Ecto neural progenitor cell (in vitro differentiated cells): ENCODE results near the gene GJD3.

ENCODE experiments used
- DNase-seq: peaks from one replicate; pipeline ENCODE4 v3.0.0-alpha.2; 2018; ENCODE audit warnings: low spot score

GJD3 gene

GRCh38 chr17:40340327-40340726, 24.2 kb downstream of the GJD3 start:
- DNase-seq, result no peak

- DNase-seq, result no peak
These were observed 25.4 kb downstream of the GJD3 start for GRCh38 chr17:40338941-40339649.

- no peak for DNase-seq
These were observed 26.5 kb downstream of the GJD3 start for GRCh38 chr17:40338058-40338457.

- DNase-seq, result no peak
These were observed 27.2 kb downstream of the GJD3 start for GRCh38 chr17:40337351-40337750.

- DNase-seq, result no peak
These were observed 28.9 kb downstream of the GJD3 start for GRCh38 chr17:40335620-40336019.

GRCh38 chr17:40333781-40334448, 30.6 kb downstream of the GJD3 start:
- DNase-seq, result no peak

- DNase-seq, result no peak
These were observed 32.5 kb downstream of the GJD3 start for GRCh38 chr17:40331743-40332641.

- no peak for DNase-seq
These were observed 33.6 kb downstream of the GJD3 start for GRCh38 chr17:40330850-40331470.

GRCh38 chr17:40329839-40330794, 34.4 kb downstream of the GJD3 start:
- DNase-seq, result no peak

GRCh38 chr17:40328386-40328766, 36.2 kb downstream of the GJD3 start:
- DNase-seq, result no peak

- no peak for DNase-seq
These were observed 36.7 kb downstream of the GJD3 start for GRCh38 chr17:40327735-40328385.

GRCh38 chr17:40327244-40327729, 37.2 kb downstream of the GJD3 start:
- no peak for DNase-seq

GRCh38 chr17:40326832-40327199, 37.7 kb downstream of the GJD3 start:
- DNase-seq, result no peak

GRCh38 chr17:40326014-40326831, 38.3 kb downstream of the GJD3 start:
- DNase-seq, result no peak

GRCh38 chr17:40325156-40326013, 39.2 kb downstream of the GJD3 start:
- DNase-seq, result no peak

GRCh38 chr17:40323391-40324381, 40.9 kb downstream of the GJD3 start:
- no peak for DNase-seq
